Osteocyte (in vitro differentiated cells): ENCODE measurements around the gene CLNK. TPM values are rescaled to one million over a fixed set of nuclear protein-coding genes. Genes with fewer than 3 reads are reported as not detected.

ENCODE experiments used
- DNase-seq: peaks from one replicate; pipeline ENCODE4 v3.0.0; 2021; ENCODE audit warnings: mixed read lengths; ENCODE audit not compliant: unreplicated experiment; ENCODE audit errors: extremely low spot score
- H3K27ac Mint-ChIP-seq: one replicate; pipeline ENCODE4 v1.8.0; 2021; ENCODE audit warnings: mild to moderate bottlenecking, mixed read lengths; ENCODE audit not compliant: unreplicated experiment
- H3K27me3 Mint-ChIP-seq: one replicate; pipeline ENCODE4 v1.8.0; 2021; ENCODE audit warnings: mixed read lengths; ENCODE audit not compliant: unreplicated experiment
- H3K36me3 Mint-ChIP-seq: one replicate; pipeline ENCODE4 v1.8.0; 2021; ENCODE audit warnings: mixed read lengths; ENCODE audit not compliant: unreplicated experiment
- H3K4me1 Mint-ChIP-seq: one replicate; pipeline ENCODE4 v1.8.0; 2021; ENCODE audit warnings: mixed read lengths; ENCODE audit not compliant: unreplicated experiment
- H3K4me3 Mint-ChIP-seq: one replicate; pipeline ENCODE4 v1.8.0; 2021; ENCODE audit warnings: mild to moderate bottlenecking, moderate library complexity, mixed read lengths; ENCODE audit not compliant: unreplicated experiment
- H3K9me3 Mint-ChIP-seq: one replicate; pipeline ENCODE4 v1.8.0; 2021; ENCODE audit warnings: mixed read lengths; ENCODE audit not compliant: unreplicated experiment
- total RNA-seq: library from RNA; stranded (reverse); gene quantifications from 2 replicates; pipeline ENCODE4 v1.2.1, GENCODE V29; 2021
- TF ChIP-seq, protein P1 (sequence below): fragments of 200-600 bp; sonication (generic); IDR thresholded peaks from 2 replicates; pipeline ENCODE4 v1.5.0; 2021; ENCODE audit warnings: antibody characterized with exemption, mild to moderate bottlenecking, moderate library complexity

Gene CLNK
- total RNA-seq, 1 donor from 2014 or later = not detected

DNA sequence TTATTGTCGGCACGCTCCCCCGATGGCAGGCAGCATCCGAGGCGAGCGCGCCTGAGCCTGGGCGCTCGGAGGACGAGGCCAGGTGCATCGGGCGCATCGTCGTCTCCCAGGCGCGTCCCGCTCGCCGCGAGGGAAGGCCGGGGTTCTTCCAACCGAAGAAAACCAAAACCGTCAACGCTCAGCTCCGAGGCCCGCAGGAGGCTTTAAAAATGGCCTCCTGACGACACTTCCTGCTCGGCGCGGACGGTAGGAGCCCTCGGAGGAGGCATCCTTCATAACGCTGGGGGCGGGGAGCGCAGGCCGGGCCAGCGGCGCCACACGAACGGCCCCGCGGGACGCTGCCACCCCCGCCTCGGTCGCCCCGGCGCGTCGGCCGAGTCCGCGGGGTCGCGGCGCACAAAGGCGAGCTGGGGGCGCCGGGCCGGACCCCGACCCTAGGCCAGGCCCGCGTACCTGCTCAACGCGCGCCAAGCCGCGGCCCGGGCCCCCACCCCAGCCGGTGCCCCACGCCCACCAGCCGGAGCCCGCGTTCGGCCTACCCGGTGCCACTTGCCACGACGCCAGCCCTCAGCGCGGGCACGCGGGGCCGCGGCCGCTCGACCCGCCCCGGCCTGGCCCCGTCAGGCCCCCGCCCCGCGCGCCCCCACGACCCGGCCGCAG, 227.8 kb downstream of the CLNK start:
- Mint-ChIP-seq H3K27ac (peak overlapping the region; percentile 79), H3K4me1 (peaks cover 26% of the 10 kb centered on the region), H3K4me3 (peak overlapping the region; percentile 82), H3K27me3 (no peaks in the 10 kb centered on the region), H3K9me3 (peaks cover 27% of the 10 kb centered on the region), H3K36me3 (peaks cover 41% of the 10 kb centered on the region)
- peak; percentile 86 for DNase-seq
- TF ChIP-seq, protein P1, sequence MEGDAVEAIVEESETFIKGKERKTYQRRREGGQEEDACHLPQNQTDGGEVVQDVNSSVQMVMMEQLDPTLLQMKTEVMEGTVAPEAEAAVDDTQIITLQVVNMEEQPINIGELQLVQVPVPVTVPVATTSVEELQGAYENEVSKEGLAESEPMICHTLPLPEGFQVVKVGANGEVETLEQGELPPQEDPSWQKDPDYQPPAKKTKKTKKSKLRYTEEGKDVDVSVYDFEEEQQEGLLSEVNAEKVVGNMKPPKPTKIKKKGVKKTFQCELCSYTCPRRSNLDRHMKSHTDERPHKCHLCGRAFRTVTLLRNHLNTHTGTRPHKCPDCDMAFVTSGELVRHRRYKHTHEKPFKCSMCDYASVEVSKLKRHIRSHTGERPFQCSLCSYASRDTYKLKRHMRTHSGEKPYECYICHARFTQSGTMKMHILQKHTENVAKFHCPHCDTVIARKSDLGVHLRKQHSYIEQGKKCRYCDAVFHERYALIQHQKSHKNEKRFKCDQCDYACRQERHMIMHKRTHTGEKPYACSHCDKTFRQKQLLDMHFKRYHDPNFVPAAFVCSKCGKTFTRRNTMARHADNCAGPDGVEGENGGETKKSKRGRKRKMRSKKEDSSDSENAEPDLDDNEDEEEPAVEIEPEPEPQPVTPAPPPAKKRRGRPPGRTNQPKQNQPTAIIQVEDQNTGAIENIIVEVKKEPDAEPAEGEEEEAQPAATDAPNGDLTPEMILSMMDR = no peak

DNA sequence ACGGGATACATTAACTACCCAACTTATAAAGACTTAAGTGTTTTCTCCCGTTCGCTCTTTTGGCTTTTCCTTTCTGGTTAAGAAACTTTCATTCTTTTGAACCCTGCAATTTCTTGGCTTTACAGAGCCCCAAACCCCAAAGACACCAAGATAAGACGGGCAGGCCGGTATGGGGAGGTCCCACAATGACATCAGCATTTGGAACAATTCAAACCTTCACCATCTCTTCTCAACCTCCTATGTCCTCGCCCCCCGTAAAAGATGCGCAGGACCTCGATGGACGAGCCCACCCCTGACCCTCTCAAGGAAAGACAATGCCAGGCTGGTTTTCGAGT, 228.3 kb downstream of the CLNK start:
- no peak for DNase-seq
- peaks cover 22% of the 10 kb centered on the region for H3K4me1 Mint-ChIP-seq
- peak overlapping the region; percentile 82 for H3K4me3 Mint-ChIP-seq
- peaks cover 43% of the 10 kb centered on the region for H3K36me3 Mint-ChIP-seq
- TF ChIP-seq, protein P1 = no peak
- H3K9me3 Mint-ChIP-seq = peaks cover 28% of the 10 kb centered on the region
- no peaks in the 10 kb centered on the region for H3K27me3 Mint-ChIP-seq
- peak overlapping the region; percentile 79 for H3K27ac Mint-ChIP-seq

- Mint-ChIP-seq H3K4me1 (peaks cover 22% of the 10 kb centered on the region), H3K9me3 (peaks cover 38% of the 10 kb centered on the region), H3K27ac (no peak overlapping the region), H3K4me3 (no peak overlapping the region), H3K36me3 (peaks cover 54% of the 10 kb centered on the region), H3K27me3 (no peaks in the 10 kb centered on the region)
- no peak for DNase-seq
- TF ChIP-seq, protein P1 = no peak
These were observed 229.4 kb downstream of the CLNK start for GRCh38 chr4:10455133-10455532.

GRCh38 chr4:10454726-10455125, 229.8 kb downstream of the CLNK start:
- H3K27ac Mint-ChIP-seq = no peak overlapping the region
- H3K4me3 Mint-ChIP-seq = no peak overlapping the region
- peaks cover 42% of the 10 kb centered on the region for H3K9me3 Mint-ChIP-seq
- DNase-seq = no peak
- H3K4me1 Mint-ChIP-seq = peaks cover 22% of the 10 kb centered on the region
- TF ChIP-seq, protein P1 = no peak
- H3K36me3 Mint-ChIP-seq = peaks cover 58% of the 10 kb centered on the region
- no peaks in the 10 kb centered on the region for H3K27me3 Mint-ChIP-seq

GRCh38 chr4:10454121-10454520, 230.4 kb downstream of the CLNK start:
- H3K36me3 Mint-ChIP-seq = peaks cover 64% of the 10 kb centered on the region
- DNase-seq = no peak
- TF ChIP-seq, protein P1 = no peak
- no peak overlapping the region for H3K27ac Mint-ChIP-seq
- peaks cover 42% of the 10 kb centered on the region for H3K9me3 Mint-ChIP-seq
- H3K27me3 Mint-ChIP-seq = no peaks in the 10 kb centered on the region
- peaks cover 22% of the 10 kb centered on the region for H3K4me1 Mint-ChIP-seq
- no peak overlapping the region for H3K4me3 Mint-ChIP-seq
